A549 treated with RU486 at 1 μM for 4 hours (cell line): ENCODE results near the gene ANGPTL7. TPM values are rescaled to one million over a fixed set of nuclear protein-coding genes. Genes with fewer than 3 reads are reported as not detected.

ENCODE experiments used
- total RNA-seq: library from RNA; stranded (reverse); fragments of 200-300 nt; extraction: Qiagen RNA extraction; gene quantifications from 5 replicates; pipeline ENCODE4 v1.2.3, GENCODE V29; 2022; ENCODE audit warnings: low read depth

The ANGPTL7 gene
- total RNA-seq, result not detected in 5 replicates

GRCh38 chr1:11188858-11189451 lies at the start of gene ANGPTL7:
ANGPTL7 (plus strand) TSS chr1:11189355; CDS start chr1:11189580, 225 bp downstream.

Other genes starting within 250 kb of the ANGPTL7 start
- 148 to 218 TPM (median 193 TPM) in 5 replicates for gene TARDBP, start 176.7 kb upstream of the ANGPTL7 start, total RNA-seq
- 0.08 to 0.30 TPM (median 0.09 TPM) in 5 replicates for gene MASP2, start 142.1 kb upstream of the ANGPTL7 start, total RNA-seq
- gene SRM, start 129.3 kb upstream of the ANGPTL7 start, total RNA-seq, result 134 to 228 TPM (median 214 TPM) in 5 replicates
- gene EXOSC10, start 89.5 kb upstream of the ANGPTL7 start, total RNA-seq, result 35.8 to 37.5 TPM (median 36.4 TPM) in 5 replicates
- gene MTOR, start 73.2 kb downstream of the ANGPTL7 start, total RNA-seq, result 12.6 to 15.0 TPM (median 13.4 TPM) in 5 replicates
- gene UBIAD1, start 83.8 kb downstream of the ANGPTL7 start, total RNA-seq, result 13.8 to 16.3 TPM (median 14.6 TPM) in 5 replicates